A673 (cell line): ENCODE results near the gene GRID2.

Experiments
- EZH2 ChIP-seq: fragments of 200-600 bp; sonication (generic); IDR thresholded peaks from 2 replicates; pipeline ENCODE4 v1.6.1; 2017; ENCODE audit warnings: borderline replicate concordance, low read depth, mild to moderate bottlenecking, mixed read lengths, antibody characterized with exemption, low read length; ENCODE audit not compliant: poor library complexity, severe bottlenecking
- TF ChIP-seq, protein P1 (sequence below): fragments of 300-800, 200-600 bp; sonication (generic); conservative IDR thresholded peaks from 2 replicates; pipeline ENCODE4 v1.5.1; 2017; ENCODE audit warnings: low read depth, mild to moderate bottlenecking, antibody characterized with exemption, low read length, moderate library complexity, mixed read lengths

DNA sequence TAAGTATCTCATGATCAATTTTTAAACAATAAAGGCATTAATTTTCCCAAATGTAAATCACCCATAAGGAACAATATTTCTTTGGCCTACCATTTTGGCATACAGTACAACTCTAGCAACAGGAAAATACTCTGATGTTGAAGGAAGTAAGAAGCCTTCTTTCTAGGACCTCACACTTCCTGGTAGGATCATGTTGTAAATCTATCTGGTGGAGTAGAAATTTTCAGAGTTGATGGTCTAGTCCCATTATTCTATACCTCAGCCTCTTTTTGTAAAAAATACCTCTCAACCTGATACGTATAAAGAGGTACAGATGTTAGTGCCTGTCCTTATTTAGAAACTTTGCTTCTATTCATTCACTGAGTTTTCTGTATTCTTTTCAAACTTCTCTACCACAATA, 40.2 kb upstream of the GRID2 start:
- TF ChIP-seq, protein P1, sequence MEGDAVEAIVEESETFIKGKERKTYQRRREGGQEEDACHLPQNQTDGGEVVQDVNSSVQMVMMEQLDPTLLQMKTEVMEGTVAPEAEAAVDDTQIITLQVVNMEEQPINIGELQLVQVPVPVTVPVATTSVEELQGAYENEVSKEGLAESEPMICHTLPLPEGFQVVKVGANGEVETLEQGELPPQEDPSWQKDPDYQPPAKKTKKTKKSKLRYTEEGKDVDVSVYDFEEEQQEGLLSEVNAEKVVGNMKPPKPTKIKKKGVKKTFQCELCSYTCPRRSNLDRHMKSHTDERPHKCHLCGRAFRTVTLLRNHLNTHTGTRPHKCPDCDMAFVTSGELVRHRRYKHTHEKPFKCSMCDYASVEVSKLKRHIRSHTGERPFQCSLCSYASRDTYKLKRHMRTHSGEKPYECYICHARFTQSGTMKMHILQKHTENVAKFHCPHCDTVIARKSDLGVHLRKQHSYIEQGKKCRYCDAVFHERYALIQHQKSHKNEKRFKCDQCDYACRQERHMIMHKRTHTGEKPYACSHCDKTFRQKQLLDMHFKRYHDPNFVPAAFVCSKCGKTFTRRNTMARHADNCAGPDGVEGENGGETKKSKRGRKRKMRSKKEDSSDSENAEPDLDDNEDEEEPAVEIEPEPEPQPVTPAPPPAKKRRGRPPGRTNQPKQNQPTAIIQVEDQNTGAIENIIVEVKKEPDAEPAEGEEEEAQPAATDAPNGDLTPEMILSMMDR, result no peak
- no peak for TF ChIP-seq EZH2
